ENCODE data around the gene TMEM185B. TPM values are rescaled to one million over a fixed set of nuclear protein-coding genes. Genes with fewer than 3 reads are reported as not detected.
"Not testable (repeated sequence)": the region's sequence is repeated elsewhere in the genome, so short reads cannot be mapped to it uniquely, and the experiment has no call there.

The TMEM185B gene
- total RNA-seq, 1 experiment from 2014 or later, result 29.1 TPM

DNA sequence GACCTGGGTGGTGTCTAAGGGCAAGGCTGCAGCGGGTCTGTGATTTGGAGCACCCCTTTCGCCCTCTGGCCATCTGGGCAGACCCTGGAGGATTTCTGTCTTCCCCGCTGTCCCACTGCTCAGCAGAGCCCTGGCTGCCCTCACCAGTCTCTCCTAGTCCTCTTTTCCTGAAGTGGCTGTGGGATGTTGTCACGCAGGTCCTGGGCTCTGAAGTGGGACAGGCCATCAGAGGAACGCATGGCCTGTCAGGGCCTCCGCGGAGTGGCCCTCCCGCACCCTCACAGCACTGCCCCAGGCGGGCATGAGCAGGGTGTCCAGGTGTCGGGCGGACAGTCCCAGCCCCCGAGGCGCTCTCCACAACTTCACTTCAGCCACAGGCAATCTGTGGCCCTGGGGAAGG lies 1.1 kb upstream of the TMEM185B start:
- in situ Hi-C loops (cut with HindIII; ENCODE audit: low pct_unique_long_range_greater_than_20kb, low sequenced_read_pairs), result no loop called here
- DNase-seq (ENCODE audit: low read depth, low spot score), result no peak

DNA sequence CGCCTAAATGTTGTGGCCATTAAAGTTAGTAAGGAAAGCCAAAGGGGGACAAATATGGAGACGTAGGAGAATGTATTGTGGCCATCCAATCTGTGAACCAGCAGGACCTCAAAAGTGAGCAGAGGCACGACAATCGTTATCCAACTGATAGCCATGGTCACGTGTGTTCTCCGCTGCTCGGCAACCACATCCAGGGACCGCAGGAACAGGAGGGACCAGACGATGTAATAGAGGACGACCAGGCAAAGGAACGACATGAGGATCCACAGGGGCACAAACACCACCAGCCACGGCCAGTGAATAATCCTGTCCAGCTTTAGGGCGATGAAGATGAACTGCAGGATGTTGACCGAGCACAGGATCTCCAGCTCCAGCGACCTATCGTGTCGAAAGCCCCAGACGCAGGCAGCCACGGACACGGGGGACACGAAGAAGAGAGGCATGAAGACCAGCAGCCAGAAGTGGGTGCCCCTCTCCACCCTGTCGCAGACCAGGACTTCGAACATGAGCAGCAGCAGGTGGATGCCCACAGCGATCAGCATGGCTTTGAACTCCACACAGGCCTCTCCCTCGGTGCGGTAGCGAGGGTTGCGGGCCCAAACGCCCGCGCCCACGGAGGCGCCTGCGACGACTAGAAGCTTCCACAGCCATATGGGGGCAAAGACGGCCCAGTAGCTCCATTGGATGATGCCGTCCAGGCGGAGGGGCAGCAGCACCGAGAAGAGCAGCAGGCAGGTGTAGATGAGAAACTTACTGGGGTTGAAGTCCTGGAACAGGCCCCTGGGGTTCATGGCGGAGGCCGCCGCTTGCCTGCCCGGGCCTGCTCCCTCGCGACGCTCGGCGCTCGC lies 790 bp downstream of the TMEM185B start:
- no peak for DNase-seq (ENCODE audit: low read depth, low spot score)
- in situ Hi-C loops (cut with HindIII; ENCODE audit: low pct_unique_long_range_greater_than_20kb, low sequenced_read_pairs), result no loop called here

- no peak for DNase-seq (ENCODE audit: low read depth, low spot score)
- in situ Hi-C loops (cut with HindIII; ENCODE audit: low pct_unique_long_range_greater_than_20kb, low sequenced_read_pairs), result no loop called here
Observed at GRCh38 chr2:120221616-120222015, 1.6 kb downstream of the TMEM185B start.

DNA sequence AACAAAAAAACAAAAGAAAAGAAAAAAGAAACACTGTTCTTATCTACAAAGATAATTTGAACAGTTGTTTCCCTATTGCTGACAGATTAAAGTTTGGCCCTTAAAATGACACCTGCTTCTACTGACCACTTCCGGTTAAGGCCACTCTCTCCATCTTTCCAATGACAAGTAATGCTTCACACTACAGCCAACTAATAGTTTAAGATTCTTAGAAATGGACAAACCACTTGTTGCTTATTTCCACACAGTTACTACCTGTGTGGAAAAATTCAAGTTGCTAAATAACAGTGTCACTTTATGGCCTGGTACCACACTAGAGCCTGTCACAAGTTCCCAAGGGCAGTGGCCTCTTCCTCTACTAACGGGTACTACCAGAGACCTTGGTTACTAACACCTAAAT lies 2.4 kb downstream of the TMEM185B start:
- in situ Hi-C loops (cut with HindIII; ENCODE audit: low pct_unique_long_range_greater_than_20kb, low sequenced_read_pairs), result no loop called here
- DNase-seq (ENCODE audit: low read depth, low spot score), result no peak

GRCh38 chr2:120219766-120220165 lies 3.4 kb downstream of the TMEM185B start:
- DNase-seq (ENCODE audit: low read depth, low spot score), result no peak
- in situ Hi-C loops (cut with HindIII; ENCODE audit: low pct_unique_long_range_greater_than_20kb, low sequenced_read_pairs), result no loop called here

- DNase-seq (ENCODE audit: low read depth, low spot score), result no peak
- in situ Hi-C loops (cut with HindIII; ENCODE audit: low pct_unique_long_range_greater_than_20kb, low sequenced_read_pairs), result no loop called here
Observed at GRCh38 chr2:120219291-120219690, 3.9 kb downstream of the TMEM185B start.

GRCh38 chr2:120218181-120218580 lies 5.0 kb downstream of the TMEM185B start:
- no peak for DNase-seq (ENCODE audit: low read depth, low spot score)
- in situ Hi-C loops (cut with HindIII; ENCODE audit: low pct_unique_long_range_greater_than_20kb, low sequenced_read_pairs), result no loop called here

DNA sequence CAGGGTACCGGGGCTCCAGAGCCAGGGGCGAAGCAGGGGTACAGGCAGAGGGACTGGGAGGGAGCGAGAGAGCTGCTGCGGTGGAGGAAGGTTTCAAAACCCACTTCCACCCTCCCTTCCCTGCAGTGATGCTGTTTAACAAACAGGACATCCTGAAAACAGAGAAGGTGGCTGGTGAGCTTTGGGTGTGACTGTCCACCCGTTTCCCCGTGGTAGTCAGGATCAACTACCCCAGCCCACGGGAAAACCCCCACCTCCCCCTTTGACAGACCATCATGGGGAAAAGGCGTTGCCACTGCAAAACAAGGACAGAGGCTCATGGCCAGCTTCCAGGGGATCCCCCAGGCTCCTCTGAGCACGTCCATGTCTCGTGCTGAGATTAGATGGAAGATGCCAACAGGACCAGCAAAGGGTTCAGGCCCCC lies 12.9 kb downstream of the TMEM185B start:
- in situ Hi-C loops (cut with HindIII; ENCODE audit: low pct_unique_long_range_greater_than_20kb, low sequenced_read_pairs), result no loop called here
- no peak for DNase-seq (ENCODE audit: low read depth, low spot score)

- in situ Hi-C loops (cut with HindIII; ENCODE audit: low pct_unique_long_range_greater_than_20kb, low sequenced_read_pairs), result no loop called here
- no peak for DNase-seq (ENCODE audit: low read depth, low spot score)
Observed at GRCh38 chr2:120209427-120210269, 13.6 kb downstream of the TMEM185B start.

GRCh38 chr2:120208381-120209353 lies 14.5 kb downstream of the TMEM185B start:
- no peak for DNase-seq (ENCODE audit: low read depth, low spot score)
- in situ Hi-C loops (cut with HindIII; ENCODE audit: low pct_unique_long_range_greater_than_20kb, low sequenced_read_pairs), result no loop called here

- in situ Hi-C loops (cut with HindIII; ENCODE audit: low pct_unique_long_range_greater_than_20kb, low sequenced_read_pairs), result no loop called here
- peak; percentile 34 for DNase-seq (ENCODE audit: low read depth, low spot score)
Observed at GRCh38 chr2:120206022-120206581, 17.1 kb downstream of the TMEM185B start.

GRCh38 chr2:120204945-120205670 lies 18.1 kb downstream of the TMEM185B start:
- DNase-seq (ENCODE audit: low read depth, low spot score), result no peak
- in situ Hi-C loops (cut with HindIII; ENCODE audit: low pct_unique_long_range_greater_than_20kb, low sequenced_read_pairs), result no loop called here

DNA sequence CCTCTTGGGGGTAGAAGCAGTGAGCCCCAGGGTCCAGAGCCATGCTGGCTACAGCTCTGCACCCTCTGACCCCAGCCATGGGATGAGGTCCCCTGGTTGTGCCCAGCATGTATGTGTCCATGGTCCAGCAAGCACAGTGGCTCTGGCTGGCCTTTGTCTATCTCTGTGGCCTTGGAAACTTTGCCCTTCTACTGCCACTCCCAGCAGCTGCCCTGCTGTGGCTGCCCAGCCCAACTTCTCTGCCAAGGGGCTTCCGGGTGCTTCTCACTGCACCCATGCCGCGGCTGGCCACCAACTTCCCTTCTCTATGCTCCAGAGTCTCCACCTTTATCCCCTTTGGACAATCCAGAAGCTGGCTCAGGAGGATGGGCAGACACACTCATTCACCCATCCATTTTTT lies 18.8 kb downstream of the TMEM185B start:
- DNase-seq (ENCODE audit: low read depth, low spot score), result no peak
- in situ Hi-C loops (cut with HindIII; ENCODE audit: low pct_unique_long_range_greater_than_20kb, low sequenced_read_pairs), result no loop called here

DNA sequence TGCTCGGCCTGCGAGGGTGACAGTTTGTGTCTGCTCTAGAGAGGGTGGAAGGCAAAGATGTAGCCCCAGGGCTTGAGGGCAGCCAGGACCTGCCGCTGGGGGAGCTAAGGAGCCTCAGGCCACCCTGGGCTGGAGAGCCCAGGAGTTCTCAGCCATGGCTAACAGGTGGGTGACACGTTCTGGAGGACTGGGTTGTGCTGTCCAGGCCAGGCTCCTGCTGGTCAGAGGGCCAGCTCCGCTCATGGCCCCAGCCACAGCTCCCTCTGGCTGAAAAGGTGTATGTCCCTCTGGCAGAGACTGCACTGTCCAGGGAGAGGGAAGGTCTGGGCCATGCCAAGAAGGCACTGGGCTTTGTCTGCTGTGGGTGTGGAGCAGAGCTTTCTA lies 19.2 kb downstream of the TMEM185B start:
- DNase-seq (ENCODE audit: low read depth, low spot score), result no peak
- in situ Hi-C loops (cut with HindIII; ENCODE audit: low pct_unique_long_range_greater_than_20kb, low sequenced_read_pairs), result no loop called here

DNA sequence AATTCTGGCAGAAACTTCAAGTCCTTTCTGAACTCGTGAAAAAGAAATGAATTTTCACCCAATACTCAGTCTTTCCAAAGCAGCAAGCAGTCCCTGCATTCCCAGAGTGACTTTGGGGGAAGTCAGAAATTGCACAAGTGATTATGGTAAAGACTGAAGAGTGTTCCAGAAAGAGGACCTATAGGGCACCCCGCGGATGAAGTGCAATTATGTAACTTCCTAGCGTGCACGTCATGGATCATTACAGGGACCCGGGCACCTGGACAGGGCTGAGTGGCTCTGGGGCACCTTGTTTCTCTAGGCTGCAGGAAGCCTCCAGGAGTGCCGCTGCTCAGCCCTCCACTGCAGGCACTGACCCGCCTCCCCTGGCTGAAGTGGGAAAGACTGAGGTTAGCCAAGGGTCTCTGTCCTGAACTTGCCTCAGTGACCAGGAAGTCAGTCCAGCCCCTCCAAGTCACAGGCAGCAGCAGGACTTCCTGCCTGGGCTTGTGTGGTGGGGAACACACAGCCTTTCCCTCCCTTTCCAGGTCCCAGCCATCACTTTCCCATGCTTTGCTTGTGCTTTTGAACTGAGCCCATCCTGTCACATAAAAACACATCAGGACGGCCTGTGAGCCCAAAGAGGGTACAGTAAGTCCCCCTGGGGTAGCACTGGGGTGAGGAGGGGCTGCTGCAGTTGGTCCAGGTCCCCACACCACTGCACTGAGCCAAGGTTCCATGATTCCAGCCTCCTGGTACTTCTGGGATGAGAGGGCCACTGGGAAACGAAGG lies 19.8 kb downstream of the TMEM185B start:
- in situ Hi-C loops (cut with HindIII; ENCODE audit: low pct_unique_long_range_greater_than_20kb, low sequenced_read_pairs), result no loop called here
- DNase-seq (ENCODE audit: low read depth, low spot score), result no peak

- in situ Hi-C loops (cut with HindIII; ENCODE audit: low pct_unique_long_range_greater_than_20kb, low sequenced_read_pairs); DNase-seq (ENCODE audit: low read depth, low spot score): not testable (repeated sequence)
Observed at GRCh38 chr2:120199817-120200459, 23.3 kb downstream of the TMEM185B start.
